Measurements from ENCODE around the gene C16orf90. TPM values are rescaled to one million over a fixed set of nuclear protein-coding genes. Genes with fewer than 3 reads are reported as not detected.

The C16orf90 gene
- polyA plus RNA-seq, 3 donors: not detected

DNA sequence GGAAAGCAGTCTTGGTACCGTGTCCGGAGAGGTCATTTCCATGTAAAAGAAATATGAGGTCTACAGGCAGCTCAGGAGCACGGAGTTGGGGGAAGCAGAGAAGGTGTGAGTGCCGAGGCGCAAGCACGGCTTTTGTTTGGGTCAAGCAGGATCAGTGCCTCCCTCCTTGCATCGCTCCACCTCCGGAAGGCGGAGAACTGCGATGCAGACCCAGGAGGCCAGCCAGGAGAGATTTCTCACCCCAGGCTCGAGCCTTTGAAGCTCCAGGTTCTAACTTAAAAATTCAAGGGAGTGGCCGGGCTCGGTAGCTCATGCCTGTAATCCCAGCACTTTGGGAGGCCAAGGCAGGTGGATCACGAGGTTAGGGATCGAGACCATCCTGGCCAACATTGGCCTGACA lies 26.8 kb downstream of the C16orf90 start:
- TF ChIP-seq CTCF (IDR thresholded peaks at IDR 0.05): no peak
- H3K4me3 ChIP-seq (replicated peaks in 1 of 3; ENCODE audit: low read depth in 2 of 3, low read length in 3 of 3): no peak overlapping the region
- peaks cover 100% of the 10 kb centered on the region for H3K79me2 ChIP-seq (ENCODE audit: insufficient read depth, low read length)
- peaks cover 100% of the 10 kb centered on the region for H4K20me1 ChIP-seq (ENCODE audit: insufficient read depth, low read length)
- H3K27me3 ChIP-seq (ENCODE audit: control insufficient read depth in 2 of 2, insufficient read depth in 2 of 2, low read length in 2 of 2): no peaks in the 10 kb centered on the region
- H3K36me3 Mint-ChIP-seq: peaks cover 34 to 57% of the 10 kb centered on the region in 2 donors
- H3K4me1 Mint-ChIP-seq: peaks cover 20% of the 10 kb centered on the region
- H3K9ac ChIP-seq (ENCODE audit: insufficient read depth, low read length, poor library complexity, severe bottlenecking): no peak overlapping the region
- H3K4me1 ChIP-seq (ENCODE audit: control insufficient read depth in 1 of 2, insufficient read depth in 2 of 2, low read length in 2 of 2): peaks cover 0 to 3% of the 10 kb centered on the region in 2 donors
- intact Hi-C loops (cut with micrococcal nuclease): no loop called here
- H2AFZ ChIP-seq (ENCODE audit: insufficient read depth, low read depth, low read length, poor library complexity, severe bottlenecking): no peak overlapping the region
- H3K9me3 ChIP-seq (replicated peaks in 1 of 2; ENCODE audit: control insufficient read depth in 1 of 2, insufficient read depth in 1 of 2, low read length in 2 of 2): no peaks in the 10 kb centered on the region
- no peak overlapping the region for H3K4me2 ChIP-seq (replicated peaks; ENCODE audit: extremely low read depth, low read length, poor library complexity, severe bottlenecking)
- WGBS (ENCODE audit: insufficient coverage): 94% methylated on average over 14 of the region's 15 CpGs
- no peak overlapping the region for H3K27ac ChIP-seq (ENCODE audit: low read depth in 1 of 2, low read length in 2 of 2)
- DNase-seq: no peak
- H3K27ac Mint-ChIP-seq: peak overlapping the region in 3 of 7 donors; percentile 45 to 63 (median 50)
- H3K9me3 Mint-ChIP-seq: peaks cover 0 to 1% (median 0%) of the 10 kb centered on the region in 7 donors
- no peaks in the 10 kb centered on the region for H3K27me3 Mint-ChIP-seq (ENCODE audit: low read depth in 3 of 3)
- H3K36me3 ChIP-seq (replicated peaks in 1 of 2; ENCODE audit: control insufficient read depth in 1 of 2, insufficient read depth in 2 of 2, low read length in 2 of 2): peaks cover 23 to 56% of the 10 kb centered on the region in 2 donors
- H3K4me3 Mint-ChIP-seq: no peak overlapping the region

DNA sequence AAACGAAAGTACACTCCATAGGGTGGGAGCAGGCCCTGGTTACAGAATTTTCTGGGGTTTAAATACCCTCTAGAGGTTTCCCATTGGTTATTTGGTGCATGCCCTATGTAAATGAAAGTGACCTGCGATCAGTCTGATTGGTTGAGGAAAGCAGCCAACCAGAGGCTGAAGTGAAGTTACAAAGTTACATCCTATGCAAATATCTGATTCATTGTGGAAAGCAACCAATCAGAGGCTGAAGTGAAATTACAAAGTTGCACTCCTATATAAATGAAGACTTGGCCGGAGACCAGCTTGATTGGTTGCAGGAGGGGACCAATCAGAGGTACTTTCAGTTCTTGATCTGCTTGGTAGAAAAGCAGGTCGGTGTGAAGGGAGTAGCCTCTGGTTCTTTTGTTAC lies 27.4 kb downstream of the C16orf90 start:
- Histone ChIP-seq H3K4me3 (replicated peaks in 1 of 3; ENCODE audit: low read depth in 2 of 3, low read length in 3 of 3) (no peak overlapping the region), H3K79me2 (ENCODE audit: insufficient read depth, low read length) (peaks cover 100% of the 10 kb centered on the region), H3K27ac (ENCODE audit: low read depth in 1 of 2, low read length in 2 of 2) (no peak overlapping the region), H3K4me1 (ENCODE audit: control insufficient read depth in 1 of 2, insufficient read depth in 2 of 2, low read length in 2 of 2) (peaks cover 0 to 3% of the 10 kb centered on the region in 2 donors), H3K36me3 (replicated peaks in 1 of 2; ENCODE audit: control insufficient read depth in 1 of 2, insufficient read depth in 2 of 2, low read length in 2 of 2) (peaks cover 23 to 52% of the 10 kb centered on the region in 2 donors), H2AFZ (ENCODE audit: insufficient read depth, low read depth, low read length, poor library complexity, severe bottlenecking) (no peak overlapping the region), H3K27me3 (ENCODE audit: control insufficient read depth in 2 of 2, insufficient read depth in 2 of 2, low read length in 2 of 2) (no peaks in the 10 kb centered on the region), H4K20me1 (ENCODE audit: insufficient read depth, low read length) (peaks cover 100% of the 10 kb centered on the region), H3K4me2 (replicated peaks; ENCODE audit: extremely low read depth, low read length, poor library complexity, severe bottlenecking) (no peak overlapping the region), H3K9me3 (replicated peaks in 1 of 2; ENCODE audit: control insufficient read depth in 1 of 2, insufficient read depth in 1 of 2, low read length in 2 of 2) (no peaks in the 10 kb centered on the region), H3K9ac (ENCODE audit: insufficient read depth, low read length, poor library complexity, severe bottlenecking) (no peak overlapping the region)
- intact Hi-C loops (cut with micrococcal nuclease): no loop called here
- H3K27me3 Mint-ChIP-seq (ENCODE audit: low read depth in 3 of 3): no peaks in the 10 kb centered on the region
- peak in 2 of 3 donors; percentile 18 to 42 for DNase-seq
- H3K4me1 Mint-ChIP-seq: peaks cover 23% of the 10 kb centered on the region
- H3K27ac Mint-ChIP-seq: peak overlapping the region in 2 of 7 donors; percentile 46 to 50
- H3K9me3 Mint-ChIP-seq: peaks cover 0 to 1% (median 0%) of the 10 kb centered on the region in 7 donors
- TF ChIP-seq CTCF (IDR thresholded peaks at IDR 0.05): no peak
- H3K4me3 Mint-ChIP-seq: no peak overlapping the region
- peaks cover 32 to 51% of the 10 kb centered on the region in 2 donors for H3K36me3 Mint-ChIP-seq
- 84% methylated on average over 3 of the region's 4 CpGs for WGBS (ENCODE audit: insufficient coverage)
